ENCODE data around the gene TSPAN9.

The TSPAN9 gene

GRCh38 chr12:3130057-3130830 lies 53.1 kb downstream of the TSPAN9 start:
- TF ChIP-seq POLR2AphosphoS5 (IDR thresholded peaks at IDR 0.05; ENCODE audit: low read depth, low read length) (no peak), TAF1 (IDR thresholded peaks at IDR 0.05; ENCODE audit: borderline replicate concordance, insufficient read depth, low read length) (no peak), REST (IDR thresholded peaks at IDR 0.05; ENCODE audit: insufficient read depth in 1 of 2, low read depth in 2 of 2, low read length in 2 of 2) (no peak), FOXP2 (optimal IDR thresholded peaks at IDR 0.05; ENCODE audit: borderline replicate concordance, extremely low read depth, extremely low read length, insufficient read depth) (no peak), SIN3A (IDR thresholded peaks at IDR 0.05; ENCODE audit: borderline replicate concordance, insufficient read depth, low read length) (no peak)

- TF ChIP-seq SIN3A (IDR thresholded peaks at IDR 0.05; ENCODE audit: borderline replicate concordance, insufficient read depth, low read length) (no peak), REST (IDR thresholded peaks at IDR 0.05; ENCODE audit: insufficient read depth in 1 of 2, low read depth in 2 of 2, low read length in 2 of 2) (no peak), POLR2AphosphoS5 (IDR thresholded peaks at IDR 0.05; ENCODE audit: low read depth, low read length) (no peak), TAF1 (IDR thresholded peaks at IDR 0.05; ENCODE audit: borderline replicate concordance, insufficient read depth, low read length) (no peak), FOXP2 (optimal IDR thresholded peaks at IDR 0.05; ENCODE audit: borderline replicate concordance, extremely low read depth, extremely low read length, insufficient read depth) (no peak)
Measured at GRCh38 chr12:3131129-3131528, 54.0 kb downstream of the TSPAN9 start.

- TF ChIP-seq SIN3A (IDR thresholded peaks at IDR 0.05; ENCODE audit: borderline replicate concordance, insufficient read depth, low read length): no peak
- TF ChIP-seq REST (IDR thresholded peaks at IDR 0.05; ENCODE audit: insufficient read depth in 1 of 2, low read depth in 2 of 2, low read length in 2 of 2): no peak
- no peak for TF ChIP-seq FOXP2 (optimal IDR thresholded peaks at IDR 0.05; ENCODE audit: borderline replicate concordance, extremely low read depth, extremely low read length, insufficient read depth)
- TF ChIP-seq TAF1 (IDR thresholded peaks at IDR 0.05; ENCODE audit: borderline replicate concordance, insufficient read depth, low read length): no peak
- no peak for TF ChIP-seq POLR2AphosphoS5 (IDR thresholded peaks at IDR 0.05; ENCODE audit: low read depth, low read length)
Measured at GRCh38 chr12:3132636-3133404, 55.6 kb downstream of the TSPAN9 start.

GRCh38 chr12:3133405-3133783 lies 56.2 kb downstream of the TSPAN9 start:
- TF ChIP-seq FOXP2 (optimal IDR thresholded peaks at IDR 0.05; ENCODE audit: borderline replicate concordance, extremely low read depth, extremely low read length, insufficient read depth) (no peak), POLR2AphosphoS5 (IDR thresholded peaks at IDR 0.05; ENCODE audit: low read depth, low read length) (no peak), TAF1 (IDR thresholded peaks at IDR 0.05; ENCODE audit: borderline replicate concordance, insufficient read depth, low read length) (no peak), SIN3A (IDR thresholded peaks at IDR 0.05; ENCODE audit: borderline replicate concordance, insufficient read depth, low read length) (no peak), REST (IDR thresholded peaks at IDR 0.05; ENCODE audit: insufficient read depth in 1 of 2, low read depth in 2 of 2, low read length in 2 of 2) (no peak)
